ENCODE measurements around the gene MYD88. TPM values are rescaled to one million over a fixed set of nuclear protein-coding genes. Genes with fewer than 3 reads are reported as not detected.

The MYD88 gene
- polyA plus RNA-seq, 3 donors, result 24.3 to 28.5 (median 28.2) TPM

Other genes starting within 250 kb of the MYD88 start
- 10 to 100 TPM; 13.6 to 16.5 (median 14.1) TPM for gene VILL, start 147.9 kb upstream of the MYD88 start, polyA plus RNA-seq (ENCODE audit: insufficient read length in 3 of 3)
- gene PLCD1, start 109.0 kb upstream of the MYD88 start, polyA plus RNA-seq (ENCODE audit: insufficient read length in 3 of 3), result 10 to 100 TPM; 17.7 to 24.0 (median 21.4) TPM
- 1 to 10 TPM in 2 of 3 donors, under 1 TPM in 1; 0.56 to 1.6 (median 1.5) TPM for gene DLEC1, start 99.5 kb upstream of the MYD88 start, polyA plus RNA-seq (ENCODE audit: insufficient read length in 3 of 3)
- gene ACAA1, start 1.5 kb upstream of the MYD88 start, polyA plus RNA-seq (ENCODE audit: insufficient read length in 3 of 3), result 100 to 1,000 TPM; 138 to 154 (median 150) TPM
- gene OXSR1, start 26.9 kb downstream of the MYD88 start, polyA plus RNA-seq (ENCODE audit: insufficient read length in 3 of 3), result 10 to 100 TPM; 44.4 to 52.0 (median 46.4) TPM
- 1 to 10 TPM; 2.6 to 6.1 (median 4.8) TPM for gene SLC22A13, start 127.2 kb downstream of the MYD88 start, polyA plus RNA-seq (ENCODE audit: insufficient read length in 3 of 3)
- gene SLC22A14, start 143.6 kb downstream of the MYD88 start, polyA plus RNA-seq (ENCODE audit: insufficient read length in 3 of 3), result 1 to 10 TPM in 1 of 3 donors, under 1 TPM in 2; 0.36 to 1.1 (median 0.90) TPM
- gene XYLB, start 208.1 kb downstream of the MYD88 start, polyA plus RNA-seq (ENCODE audit: insufficient read length in 3 of 3), result 10 to 100 TPM; 11.1 to 14.5 (median 14.0) TPM

Data from renal pelvis (tissue), 3 donors.